Lower leg skin (tissue), 4 donors: Measurements from ENCODE around the gene LGR6. TPM values are rescaled to one million over a fixed set of nuclear protein-coding genes. Genes with fewer than 3 reads are reported as not detected.
"Not testable (repeated sequence)": the region's sequence is repeated elsewhere in the genome, so short reads cannot be mapped to it uniquely, and the experiment has no call there.

Experiments
- DNase-seq, 2 donors: peaks; one replicate each; pipeline ENCODE4 v3.0.0-alpha.2; 2019; ENCODE audit warnings: low spot score in 2 of 2
- H3K4me3 ChIP-seq: fragments of 200-600 bp; sonication (generic); 2 replicates; pipeline ENCODE4 v1.5.1; 2017; ENCODE audit warnings: mild to moderate bottlenecking, low read depth; ENCODE audit not compliant: poor library complexity, severe bottlenecking
- CTCF ChIP-seq, 3 donors: fragments of 450-650 bp; IDR thresholded peaks; one replicate each; pipeline ENCODE4 v1.5.1; 2016; ENCODE audit warnings: antibody characterized with exemption in 3 of 3, mild to moderate bottlenecking in 3 of 3, moderate library complexity in 2 of 3
- POLR2A ChIP-seq, 2 donors: fragments of 450-650 bp; IDR thresholded peaks; one replicate each; pipeline ENCODE4 v1.6.1; 2016 to 2017; ENCODE audit warnings: antibody characterized with exemption in 2 of 2, mild to moderate bottlenecking in 1 of 2, moderate library complexity in 1 of 2
- WGBS, 2 donors: methylation state at CpG; one replicate each; pipeline ENCODE4 v1.1.5; 2018; 5-methylcytosine and 5-hydroxymethylcytosine counted together
- intact Hi-C: fragments of 100-400 bp; cut with DNase I; formaldehyde crosslinking; loops from one replicate; pipeline ENCODE4 v1.15.0; 2023; ENCODE audit warnings: low total_unique reads
- total RNA-seq, 4 donors: library from RNA; depleted of rRNA; stranded (reverse); fragments of >200 nt; gene quantifications; one replicate each; pipeline ENCODE4 v1.1.0, GENCODE V29; 2016

The LGR6 gene
- 1 to 10 TPM in 2 of 4 donors, under 1 TPM in 2; 0.39 to 4.4 (median 1.8) TPM for total RNA-seq

- 0 to 4% methylated on average over 10 to 50 of the region's 61 CpGs for WGBS, 2 donors
- DNase-seq: no peak
- H3K4me3 ChIP-seq: no peak within 1 kb of the TSS
- no peak for TF ChIP-seq POLR2A (IDR thresholded peaks at IDR 0.05)
- no peak for TF ChIP-seq CTCF (IDR thresholded peaks at IDR 0.05)
- intact Hi-C loops: no loop called here
Measured at GRCh38 chr1:202193614-202194327, at the start of gene LGR6. LGR6 (plus strand) TSS chr1:202193799; CDS start chr1:202193990, 191 bp downstream.

- 1% methylated on average over 13 to 40 of the region's 82 CpGs for WGBS, 2 donors
- peak within 1 kb of the TSS; percentile 82 for H3K4me3 ChIP-seq
- TF ChIP-seq POLR2A (IDR thresholded peaks at IDR 0.05) (peak in 1 of 2 donors; percentile 49), CTCF (IDR thresholded peaks at IDR 0.05) (no peak)
- peak; percentile 51 to 94 for DNase-seq
- intact Hi-C loops: no loop called here
Measured at GRCh38 chr1:202144402-202145067, 49.1 kb upstream of the LGR6 start, which contains the start of gene ARL8A. ARL8A (minus strand) TSS chr1:202144737; CDS start chr1:202144572, 165 bp downstream.

GRCh38 chr1:202145068-202145743 lies 48.4 kb upstream of the LGR6 start:
- no peak for TF ChIP-seq CTCF (IDR thresholded peaks at IDR 0.05)
- TF ChIP-seq POLR2A (IDR thresholded peaks at IDR 0.05): no peak
- no peak for DNase-seq
- H3K4me3 ChIP-seq: peak overlapping the region; percentile 82
- intact Hi-C loops: no loop called here
- WGBS, 2 donors: 1 to 2% methylated on average over 13 of the region's 13 CpGs

- DNase-seq, intact Hi-C loops, H3K4me3 ChIP-seq: not testable (repeated sequence)
- WGBS, 2 donors: 88 to 91% methylated on average over 8 of the region's 8 CpGs
Measured at GRCh38 chr1:202145744-202146140, 47.9 kb upstream of the LGR6 start.

- TF ChIP-seq POLR2A (IDR thresholded peaks at IDR 0.05) (no peak), CTCF (IDR thresholded peaks at IDR 0.05) (no peak)
- intact Hi-C loops: no loop called here
- H3K4me3 ChIP-seq: no peak overlapping the region
- DNase-seq: no peak
- WGBS, 2 donors: 92 to 94% methylated on average over 5 of the region's 5 CpGs
Measured at GRCh38 chr1:202146279-202146678, 47.3 kb upstream of the LGR6 start.

- no peak for DNase-seq
- intact Hi-C loops: no loop called here
- no peak overlapping the region for H3K4me3 ChIP-seq
- 78 to 87% methylated on average over 3 of the region's 3 CpGs for WGBS, 2 donors
- no peak for TF ChIP-seq POLR2A (IDR thresholded peaks at IDR 0.05)
- no peak for TF ChIP-seq CTCF (IDR thresholded peaks at IDR 0.05)
Measured at GRCh38 chr1:202146993-202147392, 46.6 kb upstream of the LGR6 start.
